Stimulated activated effector memory CD8-positive, alpha-beta T cell treated with anti-CD3 and anti-CD28 coated beads, Interleukin-12 subunit alpha, Interleukin-12 subunit beta, amount 100 ng/mL, for 72 hours (primary cell): ENCODE data around the gene CDX1.

ENCODE experiments used
- ATAC-seq: fragments of 150-1000 bp; cut with Tn5 transposase; 2 replicates; pipeline ENCODE4 v1.10.0; 2021
- DNase-seq, 2 donors: peaks; one replicate each; pipeline ENCODE4 v3.0.0; 2021 to 2022; ENCODE audit warnings: low spot score in 2 of 2
- H3K27ac Mint-ChIP-seq: one replicate; pipeline ENCODE4 v1.8.0; 2022; ENCODE audit warnings: mild to moderate bottlenecking, mixed read lengths
- H3K36me3 Mint-ChIP-seq: one replicate; pipeline ENCODE4 v1.8.0; 2022; ENCODE audit warnings: mild to moderate bottlenecking, mixed read lengths
- H3K4me1 Mint-ChIP-seq: one replicate; pipeline ENCODE4 v1.8.0; 2022; ENCODE audit warnings: mixed read lengths
- H3K4me3 Mint-ChIP-seq: one replicate; pipeline ENCODE4 v1.8.0; 2022; ENCODE audit warnings: mild to moderate bottlenecking, mixed read lengths
- H3K9me3 Mint-ChIP-seq: one replicate; pipeline ENCODE4 v1.8.0; 2022; ENCODE audit warnings: mixed read lengths

CDX1 gene

DNA sequence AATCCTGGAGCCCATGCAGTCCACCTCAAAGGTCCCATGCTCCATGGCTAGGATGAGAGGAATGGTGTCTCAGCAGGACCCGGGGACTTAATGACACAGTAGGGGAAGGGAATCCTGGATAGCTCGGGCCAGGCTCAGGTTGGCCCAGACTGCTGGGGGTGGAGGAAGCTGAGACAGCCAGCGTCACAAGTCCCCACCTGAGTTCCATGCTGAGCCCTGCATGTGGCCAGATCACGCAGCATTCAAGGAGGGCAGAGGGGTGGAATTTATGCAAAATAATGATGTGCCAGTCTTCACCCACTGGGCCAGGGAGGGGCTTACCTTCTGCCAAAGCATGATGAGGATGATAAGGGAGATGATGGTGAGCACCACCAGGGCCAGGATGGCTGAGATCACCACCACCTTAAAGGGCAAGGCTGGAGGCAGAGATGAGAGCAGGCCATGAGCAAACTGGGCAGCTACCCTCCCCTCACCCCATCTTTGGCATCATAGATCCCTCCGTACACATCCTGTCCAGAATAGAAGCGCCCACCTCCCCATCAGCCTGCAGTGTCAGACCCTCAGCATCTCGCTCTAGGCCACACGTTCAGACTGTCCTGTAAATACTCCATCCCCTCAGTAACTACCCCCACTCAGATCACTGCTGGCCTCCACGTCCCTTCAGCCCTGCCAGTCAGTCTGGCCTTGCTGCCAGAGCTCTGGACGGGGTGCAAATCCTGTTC is 40.2 kb upstream of the CDX1 start:
- Mint-ChIP-seq H3K36me3 (no peaks in the 10 kb centered on the region), H3K4me1 (peaks cover 16% of the 10 kb centered on the region), H3K4me3 (no peak overlapping the region), H3K9me3 (no peaks in the 10 kb centered on the region), H3K27ac (peak overlapping the region; percentile 32)
- no peak for DNase-seq
- no peak for ATAC-seq

DNA sequence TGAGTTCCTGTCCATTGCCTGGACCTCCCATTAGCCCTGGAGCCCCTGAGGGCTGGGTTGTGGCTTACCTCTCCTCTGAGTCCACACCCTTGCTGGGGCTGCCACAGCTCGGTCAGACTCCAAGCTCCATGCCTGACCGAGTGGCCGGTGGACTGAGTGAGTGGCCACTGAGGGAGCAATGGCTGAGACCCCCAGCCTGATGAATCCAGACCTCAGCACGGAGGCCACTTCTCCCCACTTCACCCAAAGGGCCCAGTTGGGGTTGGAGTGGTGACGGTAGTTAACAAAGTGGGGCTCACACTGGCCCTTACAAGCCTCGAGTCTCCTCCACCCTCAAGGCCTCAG is 39.7 kb upstream of the CDX1 start:
- no peak for DNase-seq
- Mint-ChIP-seq H3K4me1 (peaks cover 15% of the 10 kb centered on the region), H3K4me3 (no peak overlapping the region), H3K9me3 (no peaks in the 10 kb centered on the region), H3K27ac (peak overlapping the region; percentile 32), H3K36me3 (no peaks in the 10 kb centered on the region)
- no peak for ATAC-seq

DNA sequence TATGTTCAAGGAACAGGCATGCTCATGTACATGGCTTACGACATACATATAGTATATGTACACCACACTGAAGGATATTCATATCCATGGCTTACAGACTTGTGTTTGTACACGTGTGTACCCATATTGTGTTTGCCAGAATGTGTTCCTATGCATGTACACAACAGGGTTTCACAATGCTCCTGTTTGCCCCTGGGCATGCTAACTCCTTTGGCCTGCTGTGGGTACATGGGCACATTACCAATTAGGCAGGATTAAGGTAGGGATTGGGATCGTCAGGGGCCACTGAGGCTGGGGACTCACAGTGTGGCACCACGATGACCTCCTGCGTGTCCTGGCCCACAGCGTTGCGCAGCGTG is 37.1 kb upstream of the CDX1 start:
- H3K27ac Mint-ChIP-seq: no peak overlapping the region
- no peak overlapping the region for H3K4me3 Mint-ChIP-seq
- H3K36me3 Mint-ChIP-seq: no peaks in the 10 kb centered on the region
- ATAC-seq (no peak), DNase-seq (no peak)
- peaks cover 10% of the 10 kb centered on the region for H3K4me1 Mint-ChIP-seq
- H3K9me3 Mint-ChIP-seq: no peaks in the 10 kb centered on the region

DNA sequence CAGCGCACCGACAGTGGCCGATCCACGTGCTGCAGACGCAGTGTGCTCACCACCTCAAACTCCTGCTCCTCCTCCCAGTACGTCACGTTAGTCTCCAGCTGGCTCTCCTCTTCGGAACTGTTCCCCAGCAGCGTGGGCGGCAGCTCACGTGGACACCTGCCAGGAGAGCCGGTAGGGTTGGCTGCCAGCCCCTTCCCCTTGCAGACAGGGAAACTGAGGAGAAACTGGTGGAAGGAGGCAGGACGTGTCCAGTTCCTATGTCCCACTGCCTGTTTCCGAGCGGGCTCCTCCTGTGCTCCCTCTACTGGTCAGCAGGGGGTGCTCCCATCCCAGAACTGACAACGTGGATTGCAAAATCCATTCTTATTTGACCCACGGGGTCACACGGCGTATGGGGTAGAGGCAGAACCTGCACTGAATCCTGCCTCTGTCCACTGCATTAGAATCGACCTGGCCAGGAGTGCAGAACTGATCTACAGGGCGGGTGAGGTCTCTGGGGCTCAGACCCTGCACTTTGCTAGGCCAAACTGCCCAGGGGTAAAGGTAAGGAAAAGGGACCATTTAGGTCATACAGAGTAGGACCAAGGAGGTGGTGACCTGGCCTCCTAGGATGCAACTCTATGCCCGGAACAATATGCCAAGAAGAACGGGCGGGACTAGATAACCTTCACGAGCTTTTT is 36.6 kb upstream of the CDX1 start:
- peaks cover 10% of the 10 kb centered on the region for H3K4me1 Mint-ChIP-seq
- H3K9me3 Mint-ChIP-seq: no peaks in the 10 kb centered on the region
- no peaks in the 10 kb centered on the region for H3K36me3 Mint-ChIP-seq
- DNase-seq (peak; percentile 31 to 81), ATAC-seq (peak; percentile 62)
- no peak overlapping the region for H3K4me3 Mint-ChIP-seq
- H3K27ac Mint-ChIP-seq: no peak overlapping the region

DNA sequence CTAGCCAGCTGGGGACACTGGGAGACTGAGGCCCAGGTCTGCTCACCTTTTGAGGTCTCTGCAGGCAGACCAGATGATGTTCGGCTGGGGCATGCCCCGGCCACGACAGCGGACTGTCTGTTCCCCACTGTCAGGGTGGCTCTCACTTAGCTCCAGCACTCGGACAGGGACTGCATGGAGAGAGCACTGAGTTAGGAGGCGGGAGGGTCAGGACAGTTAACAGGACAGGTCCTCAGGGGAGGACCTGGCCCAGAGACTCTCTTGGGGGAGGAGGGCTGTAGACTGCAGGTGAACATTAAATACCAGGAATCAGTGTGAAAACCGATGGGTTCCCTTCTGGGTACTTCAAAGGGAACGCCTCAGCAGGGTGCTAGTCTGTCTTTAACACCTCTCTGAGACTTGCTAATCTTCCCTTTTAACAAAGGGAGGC is 36.1 kb upstream of the CDX1 start:
- Mint-ChIP-seq H3K4me3 (no peak overlapping the region), H3K27ac (no peak overlapping the region), H3K36me3 (no peaks in the 10 kb centered on the region), H3K4me1 (peaks cover 10% of the 10 kb centered on the region), H3K9me3 (no peaks in the 10 kb centered on the region)
- DNase-seq (no peak), ATAC-seq (no peak)

DNA sequence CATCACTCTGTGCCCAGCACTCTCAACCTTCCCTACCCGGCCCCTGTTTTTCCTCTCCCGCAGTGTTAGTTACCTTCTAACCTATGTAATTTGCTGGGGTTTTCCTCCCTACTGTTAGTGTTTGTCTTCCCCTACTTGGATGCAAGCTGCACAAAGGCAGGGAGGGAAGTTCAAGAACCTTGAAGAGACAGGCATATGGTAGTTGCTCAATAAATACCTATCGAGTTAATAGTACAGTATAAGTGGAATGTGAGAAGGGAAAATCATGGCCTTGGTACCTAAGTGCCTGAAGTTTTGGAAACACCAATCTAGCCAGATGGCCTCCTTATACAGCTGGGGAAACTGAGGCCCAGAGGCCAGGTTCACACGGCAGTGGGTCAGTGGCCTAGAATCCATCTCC is 35.1 kb upstream of the CDX1 start:
- no peak for DNase-seq
- ATAC-seq: no peak
- Mint-ChIP-seq H3K4me3 (no peak overlapping the region), H3K9me3 (no peaks in the 10 kb centered on the region), H3K4me1 (peaks cover 10% of the 10 kb centered on the region), H3K27ac (peak overlapping the region; percentile 9), H3K36me3 (no peaks in the 10 kb centered on the region)

DNA sequence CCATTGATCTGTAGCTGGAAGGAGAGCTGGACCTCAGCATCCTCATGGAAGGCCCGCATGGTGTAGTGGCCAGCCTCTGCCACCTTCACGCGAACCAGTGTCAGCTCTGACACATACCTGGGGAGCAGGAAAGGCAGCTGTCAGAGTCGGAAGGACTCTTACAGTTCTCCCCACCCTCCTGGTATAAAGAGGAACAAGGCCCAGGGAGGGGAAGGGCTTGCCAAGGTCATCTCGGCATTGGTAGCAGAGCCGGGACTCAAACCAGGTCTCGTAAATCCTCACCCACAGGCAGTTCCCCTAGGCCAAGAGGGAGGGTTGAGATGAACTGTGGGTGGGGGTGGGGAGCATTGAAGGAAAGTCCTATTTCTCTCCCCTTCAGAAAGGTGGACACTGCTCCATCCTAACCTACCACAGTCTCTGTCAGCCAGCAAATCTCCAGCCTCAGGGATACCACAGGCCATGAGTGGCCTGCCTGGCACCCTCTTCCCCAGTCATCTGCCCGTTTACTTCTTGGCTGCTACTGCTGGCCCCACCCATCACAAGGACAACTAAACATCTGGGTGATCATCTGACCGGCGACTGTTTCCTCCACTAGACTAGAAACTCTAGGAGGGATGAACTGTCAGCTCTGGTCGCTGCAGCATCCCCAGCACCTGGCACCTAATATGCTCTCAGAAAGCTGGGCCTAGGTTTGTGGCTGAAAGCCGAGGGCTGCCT is 34.4 kb upstream of the CDX1 start:
- no peaks in the 10 kb centered on the region for H3K36me3 Mint-ChIP-seq
- DNase-seq (no peak), ATAC-seq (no peak)
- H3K4me1 Mint-ChIP-seq: peaks cover 10% of the 10 kb centered on the region
- no peak overlapping the region for H3K27ac Mint-ChIP-seq
- H3K4me3 Mint-ChIP-seq: no peak overlapping the region
- no peaks in the 10 kb centered on the region for H3K9me3 Mint-ChIP-seq

DNA sequence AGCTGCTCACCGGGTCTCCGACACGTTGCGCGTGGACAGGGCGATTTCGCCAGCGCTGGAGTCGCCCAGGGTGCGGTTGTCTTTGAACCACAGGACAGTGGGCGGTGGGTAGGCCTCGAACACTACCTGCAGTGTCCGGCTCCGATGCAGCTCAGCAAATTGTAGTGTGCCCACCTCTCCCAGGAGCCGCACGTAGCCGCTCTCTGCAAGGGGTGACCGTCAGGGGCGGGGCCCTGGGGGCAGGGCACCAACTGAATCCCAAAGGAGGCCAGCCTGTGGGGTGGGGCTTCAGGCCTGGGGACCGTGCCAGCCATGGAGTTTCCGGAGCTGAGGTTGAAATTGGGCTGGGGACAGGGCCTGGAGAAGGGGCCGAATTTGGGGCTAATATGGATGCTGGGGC is 33.8 kb upstream of the CDX1 start:
- no peak for ATAC-seq
- no peaks in the 10 kb centered on the region for H3K36me3 Mint-ChIP-seq

DNA sequence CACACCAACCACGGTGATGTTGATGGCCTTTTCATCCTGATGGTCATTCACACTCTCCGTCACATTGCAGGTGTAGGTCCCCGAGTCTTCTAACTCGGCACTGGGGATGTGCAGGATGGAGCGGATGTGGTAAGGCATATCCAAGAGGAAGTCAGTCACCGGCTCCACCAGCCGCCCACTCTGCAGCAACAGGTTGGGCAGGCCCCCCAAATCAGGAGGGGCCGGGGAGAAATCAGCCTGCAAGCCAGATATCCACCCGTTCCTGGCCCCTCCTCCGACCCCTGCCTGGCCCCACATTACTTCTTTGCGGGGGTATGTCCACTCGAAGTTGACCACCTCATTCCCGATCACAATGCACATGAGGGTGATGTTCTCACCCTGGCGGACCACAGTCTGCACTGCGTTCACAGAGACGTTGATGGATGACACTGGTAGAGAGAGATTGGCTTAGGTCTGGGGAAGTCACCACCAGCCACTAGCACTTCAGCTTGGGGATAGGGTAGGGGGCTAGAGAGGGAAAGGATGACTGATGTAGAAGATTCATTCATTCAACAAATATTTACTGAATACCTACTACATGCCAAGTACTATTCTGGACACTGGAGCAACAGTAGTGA is 32.9 kb upstream of the CDX1 start:
- Mint-ChIP-seq H3K27ac (no peak overlapping the region), H3K36me3 (no peaks in the 10 kb centered on the region), H3K9me3 (no peaks in the 10 kb centered on the region), H3K4me1 (peaks cover 10% of the 10 kb centered on the region), H3K4me3 (no peak overlapping the region)
- DNase-seq (no peak), ATAC-seq (no peak)

More for the DNA sequence above, 33.8 kb upstream of the CDX1 start:
- no peaks in the 10 kb centered on the region for H3K9me3 Mint-ChIP-seq
- no peak overlapping the region for H3K27ac Mint-ChIP-seq
- peaks cover 10% of the 10 kb centered on the region for H3K4me1 Mint-ChIP-seq
- no peak for DNase-seq
- H3K4me3 Mint-ChIP-seq: no peak overlapping the region

DNA sequence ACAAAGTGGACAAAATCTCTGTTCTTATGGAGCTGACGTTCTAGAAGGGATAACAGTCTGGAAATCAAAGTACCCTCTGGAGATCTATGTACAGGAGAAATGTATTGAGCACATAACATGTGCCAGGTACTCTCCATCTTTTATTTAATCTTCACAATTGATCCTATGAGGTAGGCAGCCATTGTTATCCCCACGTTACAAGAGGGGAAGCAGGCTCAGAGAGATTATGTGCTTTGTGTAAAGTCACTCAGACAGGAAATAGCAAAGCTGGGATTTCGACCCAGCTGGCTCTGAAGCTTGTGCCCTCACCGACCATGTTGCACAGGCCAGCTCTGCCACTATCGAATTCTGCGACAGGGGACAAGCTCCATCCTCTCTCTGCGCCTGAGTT is 32.4 kb upstream of the CDX1 start:
- DNase-seq (no peak), ATAC-seq (no peak)
- Mint-ChIP-seq H3K36me3 (no peaks in the 10 kb centered on the region), H3K27ac (no peak overlapping the region), H3K9me3 (no peaks in the 10 kb centered on the region), H3K4me1 (peaks cover 10% of the 10 kb centered on the region), H3K4me3 (no peak overlapping the region)

DNA sequence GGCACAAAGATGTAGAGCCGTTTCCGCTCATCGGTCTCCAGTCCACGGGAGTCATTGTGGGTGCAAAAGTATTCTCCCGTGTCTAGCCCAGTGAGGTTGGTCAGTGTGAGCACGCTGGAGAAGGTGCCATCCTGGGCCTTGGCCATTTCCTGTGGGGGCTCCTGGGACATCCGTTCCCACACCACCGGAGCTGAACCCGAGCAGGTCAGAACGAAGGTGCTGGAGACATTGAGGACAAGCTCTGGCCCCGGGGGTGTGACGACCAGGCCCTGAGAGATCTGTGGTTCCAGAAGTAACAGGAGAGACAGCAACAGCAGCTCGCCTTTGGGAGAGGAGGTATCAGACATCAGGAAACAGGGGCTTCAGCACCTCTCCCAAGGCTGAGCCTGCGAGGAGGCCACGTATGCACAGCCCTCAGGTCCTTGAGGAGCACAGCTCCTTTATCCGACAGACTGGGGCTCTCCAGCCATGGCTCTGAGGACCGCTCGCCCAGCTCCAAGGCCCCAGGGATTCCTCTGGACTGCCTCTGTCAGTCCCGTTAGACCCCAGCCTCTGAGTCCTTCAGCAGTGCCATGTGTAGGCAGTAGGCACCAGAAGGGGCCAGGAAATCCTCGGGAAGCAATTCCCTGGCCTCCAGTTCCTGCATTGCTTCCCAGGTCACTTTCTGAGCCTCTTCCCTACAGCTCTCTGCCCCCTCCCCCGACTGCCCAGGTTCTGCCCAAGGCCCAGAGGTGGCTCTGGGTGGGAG is 30.8 kb upstream of the CDX1 start:
- no peak overlapping the region for H3K27ac Mint-ChIP-seq
- no peak overlapping the region for H3K4me3 Mint-ChIP-seq
- H3K4me1 Mint-ChIP-seq: peaks cover 6% of the 10 kb centered on the region
- no peak for DNase-seq
- no peaks in the 10 kb centered on the region for H3K36me3 Mint-ChIP-seq
- no peaks in the 10 kb centered on the region for H3K9me3 Mint-ChIP-seq
- ATAC-seq: no peak

DNA sequence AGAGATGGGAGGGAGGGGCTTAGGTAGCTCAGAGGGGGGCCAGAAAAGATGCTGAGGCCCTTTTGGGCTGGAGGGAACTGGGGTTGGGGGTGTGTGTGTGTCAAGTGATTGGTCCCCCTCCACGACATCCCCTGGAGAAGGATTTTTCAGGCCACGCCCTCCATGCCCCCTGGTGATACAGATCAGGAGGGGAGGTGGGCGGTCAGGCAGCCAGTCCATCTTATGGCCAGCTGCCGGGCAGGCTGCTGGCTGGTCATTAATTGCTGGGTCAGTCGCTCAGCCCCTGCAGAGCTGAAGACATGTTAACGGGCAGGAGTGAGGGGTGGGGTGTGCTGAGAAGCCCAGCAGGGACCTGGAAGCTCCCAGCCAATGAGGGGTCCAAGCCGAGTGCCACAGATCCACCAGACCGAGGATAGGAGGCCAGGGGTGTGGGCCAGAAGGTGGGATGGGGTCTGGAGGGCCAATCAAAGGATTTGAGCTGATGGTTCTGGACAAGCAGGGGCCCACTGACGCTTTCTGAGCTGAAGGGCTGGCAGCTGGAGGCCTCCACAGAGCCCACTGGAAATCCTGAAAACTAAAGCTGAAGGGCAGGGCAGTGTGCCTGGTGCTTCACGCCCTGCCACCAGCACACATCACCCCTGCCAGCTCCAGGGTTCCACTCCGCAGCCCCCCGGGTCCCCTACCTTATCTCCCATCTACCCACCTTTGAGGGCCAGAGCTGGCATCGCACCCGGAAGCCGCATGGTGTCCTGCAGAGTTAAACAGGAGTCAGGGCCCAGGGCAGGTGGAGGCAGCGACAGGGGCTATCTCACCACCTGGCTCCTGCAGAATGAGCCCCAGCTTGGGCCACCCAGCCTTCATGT is 30.0 kb upstream of the CDX1 start:
- Mint-ChIP-seq H3K4me3 (no peak overlapping the region), H3K36me3 (no peaks in the 10 kb centered on the region), H3K9me3 (no peaks in the 10 kb centered on the region), H3K4me1 (peaks cover 11% of the 10 kb centered on the region), H3K27ac (no peak overlapping the region)
- DNase-seq (no peak), ATAC-seq (no peak)

DNA sequence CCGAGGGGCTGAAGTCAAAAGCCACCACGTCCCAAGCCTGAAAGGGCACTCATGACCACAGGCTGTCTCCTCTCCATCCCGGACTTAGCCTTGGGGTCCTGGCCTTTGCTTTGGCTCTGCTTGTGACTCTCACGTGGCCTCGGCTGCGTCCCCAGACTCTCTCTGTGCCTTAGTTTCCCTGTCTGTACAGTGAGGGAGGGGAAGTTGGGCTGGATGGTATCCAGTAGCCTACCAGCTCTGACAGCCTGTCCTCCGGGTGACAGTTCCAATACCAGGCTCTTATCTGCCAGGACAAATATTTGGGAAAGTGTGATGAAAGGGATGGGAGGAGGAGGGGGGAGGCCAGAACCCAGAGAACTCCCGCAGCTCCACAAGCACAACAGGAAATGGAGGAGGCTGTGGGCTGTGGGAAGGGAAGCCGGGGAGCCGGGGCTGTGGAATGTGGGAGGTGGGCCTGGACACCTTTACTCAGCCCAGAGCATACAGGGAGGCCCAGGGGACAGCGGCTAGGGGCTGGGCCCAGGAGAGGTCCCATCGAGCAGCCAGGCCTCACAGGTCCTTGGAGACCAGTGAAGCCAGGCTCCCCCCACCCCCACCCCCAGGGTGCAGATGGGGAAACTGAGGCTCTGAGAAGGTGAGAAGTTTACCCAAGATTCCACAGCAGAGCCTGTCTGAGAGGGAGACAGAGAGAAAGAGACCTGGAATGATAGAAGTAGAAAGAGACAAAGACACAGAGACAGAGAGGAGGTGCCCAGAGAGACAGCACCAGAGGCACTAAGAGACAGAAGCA is 29.2 kb upstream of the CDX1 start:
- H3K4me3 Mint-ChIP-seq: no peak overlapping the region
- ATAC-seq (no peak), DNase-seq (no peak)
- H3K9me3 Mint-ChIP-seq: no peaks in the 10 kb centered on the region
- H3K27ac Mint-ChIP-seq: peak overlapping the region; percentile 21
- H3K4me1 Mint-ChIP-seq: peaks cover 11% of the 10 kb centered on the region
- no peaks in the 10 kb centered on the region for H3K36me3 Mint-ChIP-seq

DNA sequence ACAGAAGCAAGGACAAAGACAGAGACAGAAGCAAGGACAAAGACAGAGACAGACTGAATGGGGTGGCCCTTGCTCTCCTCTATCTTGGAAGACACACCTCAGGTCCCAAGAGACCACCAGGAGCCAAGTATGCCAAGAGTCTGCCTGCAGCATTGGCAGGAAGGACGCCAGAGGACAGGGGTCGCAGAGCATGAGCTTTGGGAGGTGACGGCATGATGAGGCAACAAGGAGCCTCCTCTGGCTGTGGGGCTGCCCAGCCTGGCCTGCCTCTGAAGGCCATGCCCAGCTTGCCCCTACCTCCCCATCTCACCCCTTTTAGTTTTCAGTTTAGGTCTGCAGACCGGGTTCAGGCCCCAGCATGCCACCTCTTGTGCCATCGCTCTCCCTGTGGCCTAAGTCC is 28.6 kb upstream of the CDX1 start:
- peaks cover 11% of the 10 kb centered on the region for H3K4me1 Mint-ChIP-seq
- H3K9me3 Mint-ChIP-seq: no peaks in the 10 kb centered on the region
- no peak overlapping the region for H3K4me3 Mint-ChIP-seq
- peak overlapping the region; percentile 21 for H3K27ac Mint-ChIP-seq
- DNase-seq: no peak
- no peaks in the 10 kb centered on the region for H3K36me3 Mint-ChIP-seq
- no peak for ATAC-seq
